ENCODE results near the gene DDX1.

- TF ChIP-seq EP300 (IDR thresholded peaks at IDR 0.05) (no peak), POLR2A (IDR thresholded peaks at IDR 0.05) (no peak), CTCF (IDR thresholded peaks at IDR 0.05) (peak in 5 of 7 experiments; percentile 21 to 41 (median 40))
These were observed 3.2 kb upstream of the DDX1 start for GRCh38 chr2:15588329-15588919.
